HG02938 (cell line): ENCODE results near the gene HPDL.
A peak's percentile ranks its signal among the peaks of the same experiment; 100 is the strongest.
"Not testable (repeated sequence)": the region's sequence is repeated elsewhere in the genome, so short reads cannot be mapped to it uniquely, and the experiment has no call there.

ENCODE experiments used
- ATAC-seq: cut with Tn5 transposase; IDR thresholded peaks from one replicate; pipeline ENCODE4 v1.9.1; 2021; ENCODE audit warnings: mild to moderate bottlenecking, moderate library complexity; ENCODE audit not compliant: unreplicated experiment

The HPDL gene

DNA sequence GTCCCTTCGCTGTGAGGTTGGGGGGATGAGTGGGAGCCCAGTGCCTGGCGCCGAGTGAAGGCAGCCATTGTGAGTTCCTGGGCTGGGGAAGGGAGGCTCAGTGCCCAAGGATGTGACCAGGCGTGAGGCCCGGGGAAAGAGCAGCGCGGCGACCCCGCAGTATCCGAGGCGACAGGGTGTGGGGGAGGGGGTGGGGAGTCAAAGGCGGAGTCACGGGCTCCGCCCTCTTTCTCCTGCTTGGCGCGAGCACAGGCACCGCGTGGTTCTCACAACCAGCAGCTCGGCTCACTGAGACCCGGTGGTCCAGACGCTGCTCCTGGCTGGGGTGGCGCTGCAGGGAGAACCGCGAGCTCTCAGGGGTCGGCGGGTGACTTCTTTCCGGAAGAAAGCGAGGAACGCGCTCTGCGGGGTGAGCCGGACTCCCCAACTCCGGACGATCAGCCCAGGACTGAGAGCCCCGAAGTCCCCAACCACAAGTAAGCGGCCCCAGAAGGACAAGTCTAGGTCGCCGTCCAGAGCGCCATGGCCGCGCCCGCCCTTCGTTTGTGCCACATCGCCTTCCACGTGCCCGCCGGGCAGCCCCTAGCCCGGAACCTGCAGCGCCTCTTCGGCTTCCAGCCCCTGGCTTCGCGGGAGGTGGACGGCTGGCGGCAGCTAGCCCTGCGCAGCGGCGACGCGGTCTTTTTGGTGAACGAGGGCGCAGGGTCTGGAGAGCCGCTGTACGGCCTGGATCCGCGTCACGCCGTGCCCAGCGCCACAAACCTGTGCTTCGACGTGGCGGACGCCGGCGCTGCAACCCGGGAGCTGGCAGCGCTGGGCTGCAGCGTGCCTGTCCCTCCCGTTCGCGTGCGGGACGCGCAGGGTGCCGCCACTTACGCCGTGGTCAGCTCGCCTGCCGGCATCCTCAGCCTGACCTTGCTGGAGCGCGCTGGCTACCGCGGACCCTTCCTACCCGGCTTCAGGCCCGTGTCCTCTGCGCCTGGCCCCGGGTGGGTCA, at the start of gene HPDL:
Gene HPDL, plus strand, starts transcription at position 269 of the 997 bp plus-strand sequence. Its CDS starts 254 bp downstream, at position 523.
- no peak for ATAC-seq

GRCh38 chr1:45282351-45282750, 44.3 kb upstream of the HPDL start:
- no peak for ATAC-seq

DNA sequence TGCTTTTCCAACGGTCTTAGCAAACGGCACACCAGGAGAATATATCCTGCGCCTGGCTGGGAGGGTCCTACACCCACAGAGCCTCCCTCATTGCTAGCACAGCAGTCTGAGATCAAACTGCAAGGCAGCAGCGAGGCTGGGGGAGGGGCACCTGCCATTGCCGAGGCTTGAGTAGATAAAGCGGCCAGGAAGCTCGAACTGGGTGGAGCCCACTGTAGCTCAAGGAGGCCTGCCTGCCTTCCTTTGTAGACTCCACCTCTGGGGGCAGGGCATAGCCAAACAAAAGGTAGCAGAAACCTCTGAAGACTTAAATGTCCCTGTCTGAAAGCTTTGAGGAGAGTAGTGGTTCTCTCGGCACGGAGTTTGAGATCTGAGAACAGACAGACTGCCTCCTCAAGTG, 41.8 kb upstream of the HPDL start:
- not testable (repeated sequence) for ATAC-seq

- not testable (repeated sequence) for ATAC-seq
Measured at GRCh38 chr1:45286521-45286920, 40.2 kb upstream of the HPDL start.

DNA sequence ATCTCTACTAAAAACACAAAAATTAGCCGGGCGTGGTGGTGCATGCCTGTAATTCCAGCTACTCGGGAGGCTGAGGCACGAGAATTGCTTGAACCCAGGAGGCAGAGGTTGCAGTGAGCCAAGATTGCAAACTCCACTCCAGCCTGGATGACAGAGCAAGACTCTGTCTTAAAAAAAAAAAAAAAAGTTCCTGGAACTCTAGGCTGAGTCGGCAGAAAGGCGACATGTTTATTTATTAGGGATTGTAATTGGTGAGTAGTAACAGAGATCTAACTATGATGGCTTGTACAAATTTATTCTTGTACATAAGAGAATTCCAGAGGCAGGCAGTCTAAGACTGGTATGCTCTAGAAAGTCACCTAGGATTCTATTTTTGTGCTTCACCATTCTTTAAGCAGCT, 35.7 kb upstream of the HPDL start:
- ATAC-seq, result not testable (repeated sequence)

DNA sequence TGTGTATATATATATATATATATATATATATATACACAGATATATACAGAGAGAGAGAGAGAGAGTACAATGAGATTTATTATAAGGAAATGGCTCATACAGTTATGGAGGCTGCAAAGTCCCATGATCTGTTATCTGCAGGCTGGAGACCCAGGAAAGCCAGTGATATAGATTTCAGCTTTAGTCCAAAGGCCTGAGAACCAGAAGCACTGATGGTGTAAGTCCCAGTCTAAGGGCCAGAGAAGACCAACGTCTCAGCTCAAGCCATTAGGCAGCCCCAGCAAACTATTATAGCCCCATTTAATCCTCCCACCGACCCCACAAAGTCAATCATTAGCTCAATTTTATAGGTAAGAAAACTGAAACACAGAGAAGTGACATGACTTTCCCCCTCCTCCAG, 35.0 kb upstream of the HPDL start:
- ATAC-seq, result no peak

- ATAC-seq, result no peak
Measured at GRCh38 chr1:45297666-45298356, 28.9 kb upstream of the HPDL start.

DNA sequence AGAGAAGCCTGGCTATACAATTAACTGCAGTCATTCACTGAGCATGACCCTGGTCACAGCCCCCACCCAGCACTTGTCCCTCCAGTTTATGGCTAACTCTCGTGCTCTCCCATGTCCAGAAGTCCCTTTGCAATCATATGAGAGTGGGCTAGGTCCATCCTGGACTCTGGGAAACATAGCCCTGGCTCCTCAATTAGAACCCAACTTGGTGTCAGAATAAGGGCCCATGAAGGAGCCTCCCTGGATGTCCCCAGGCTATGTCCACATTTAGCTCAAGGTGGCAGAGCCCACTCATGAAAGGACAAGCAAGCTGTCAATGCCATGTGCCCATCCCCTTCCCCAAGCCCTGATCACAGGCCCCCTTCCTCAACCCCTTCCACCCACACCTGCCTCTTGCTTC, 27.4 kb upstream of the HPDL start:
- ATAC-seq, result no peak

GRCh38 chr1:45299981-45300668, 26.6 kb upstream of the HPDL start:
- no peak for ATAC-seq

GRCh38 chr1:45300669-45300997, 26.1 kb upstream of the HPDL start:
- no peak for ATAC-seq

- no peak for ATAC-seq
Measured at GRCh38 chr1:45302505-45303150, 24.1 kb upstream of the HPDL start.

GRCh38 chr1:45303520-45304310, 23.0 kb upstream of the HPDL start:
- peak; percentile 55 for ATAC-seq

GRCh38 chr1:45304311-45305081, 22.2 kb upstream of the HPDL start:
- ATAC-seq, result no peak

- ATAC-seq, result no peak
Measured at GRCh38 chr1:45305231-45305630, 21.5 kb upstream of the HPDL start.

DNA sequence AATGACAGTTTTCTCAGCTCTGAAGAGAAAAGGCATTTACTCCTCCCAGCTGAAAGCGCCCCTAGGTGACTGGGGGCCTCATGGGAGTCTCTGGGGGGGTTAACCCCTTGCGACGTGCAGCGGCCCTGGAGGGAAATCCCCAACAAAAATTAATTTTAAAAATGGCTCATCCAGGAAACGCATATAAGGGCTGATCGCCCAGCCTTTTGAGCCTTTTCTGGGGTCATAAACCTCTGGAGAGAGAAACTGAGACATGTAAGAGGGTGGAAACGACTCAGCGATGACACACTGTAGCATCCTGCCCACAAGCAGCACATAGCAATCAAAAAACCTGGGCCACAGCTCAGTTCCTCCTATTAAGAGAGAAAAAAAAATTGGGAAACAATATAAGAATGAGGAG, 20.4 kb upstream of the HPDL start:
- no peak for ATAC-seq

DNA sequence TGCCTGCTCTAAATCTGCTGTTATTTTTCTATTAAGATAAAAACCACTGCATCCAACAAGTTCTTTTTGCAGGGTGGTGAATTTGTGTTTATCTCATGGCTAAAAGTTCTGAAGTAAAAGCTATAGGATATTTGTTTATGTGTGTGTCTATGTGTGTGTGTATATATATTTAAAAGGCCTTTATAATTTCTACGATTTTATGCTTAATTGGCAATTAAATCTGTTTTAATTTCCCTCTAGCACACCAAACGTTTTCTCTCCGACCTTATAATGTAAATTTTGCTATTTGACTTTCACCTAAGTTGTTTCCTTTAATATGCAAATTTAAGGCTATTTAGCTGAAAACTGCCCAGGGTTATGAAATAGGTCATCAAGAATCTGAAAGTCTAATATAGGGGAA, 19.8 kb upstream of the HPDL start:
- ATAC-seq, result no peak

- ATAC-seq, result no peak
Measured at GRCh38 chr1:45314266-45314665, 12.4 kb upstream of the HPDL start.

GRCh38 chr1:45317166-45317565, 9.5 kb upstream of the HPDL start:
- ATAC-seq, result no peak

GRCh38 chr1:45319761-45320160, 6.9 kb upstream of the HPDL start:
- no peak for ATAC-seq
